ACC112 (cell line): ENCODE data around the gene APOB.

ENCODE experiments used
- H2AFZ ChIP-seq: fragments of 200-600 bp; sonication (generic); one replicate; pipeline ENCODE4 v1.6.0; 2017; ENCODE audit warnings: antibody characterized with exemption, low read length; ENCODE audit not compliant: unreplicated experiment
- H3K27ac ChIP-seq: fragments of 200-600 bp; sonication (generic); 2 replicates; pipeline ENCODE4 v1.5.1; 2014; ENCODE audit warnings: low read depth, mild to moderate bottlenecking, antibody characterized with exemption, low read length, moderate library complexity
- H3K27me3 ChIP-seq: fragments of 200-600 bp; sonication (generic); 2 replicates; pipeline ENCODE4 v1.6.1; 2014; ENCODE audit warnings: mild to moderate bottlenecking, antibody characterized with exemption, low read length, moderate library complexity, mixed read lengths; ENCODE audit not compliant: insufficient read depth
- H3K36me3 ChIP-seq: fragments of 200-600 bp; sonication (generic); 2 replicates; pipeline ENCODE4 v1.6.1; 2016; ENCODE audit warnings: mild to moderate bottlenecking, antibody characterized with exemption, low read length, moderate library complexity, mixed read lengths; ENCODE audit not compliant: insufficient read depth
- H3K4me1 ChIP-seq: fragments of 200-600 bp; sonication (generic); one replicate; pipeline ENCODE4 v1.6.1; 2016; ENCODE audit warnings: low read length, mixed read lengths; ENCODE audit not compliant: insufficient read depth, unreplicated experiment, control insufficient read depth
- H3K4me3 ChIP-seq: fragments of 200-600 bp; sonication (generic); 2 replicates; pipeline ENCODE4 v1.5.1; 2014; ENCODE audit warnings: mild to moderate bottlenecking, low read depth, low read length
- H3K79me2 ChIP-seq: fragments of 200-600 bp; sonication (generic); one replicate; pipeline ENCODE4 v1.6.0; 2016; ENCODE audit warnings: low read length; ENCODE audit not compliant: control insufficient read depth, unreplicated experiment, insufficient read depth

Gene APOB

GRCh38 chr2:21067859-21068537 lies 24.1 kb upstream of the APOB start:
- Histone ChIP-seq H3K36me3 (no peaks in the 10 kb centered on the region), H3K4me1 (no peaks in the 10 kb centered on the region), H3K79me2 (no peaks in the 10 kb centered on the region), H3K4me3 (no peak overlapping the region), H2AFZ (no peak overlapping the region), H3K27ac (no peak overlapping the region), H3K27me3 (peaks cover 4% of the 10 kb centered on the region; the same call in 1 of the 2 replicates)

GRCh38 chr2:21067125-21067524 lies 23.3 kb upstream of the APOB start:
- H3K27me3 ChIP-seq: peaks cover 4% of the 10 kb centered on the region; the same call in 1 of the 2 replicates
- no peaks in the 10 kb centered on the region for H3K4me1 ChIP-seq
- H3K4me3 ChIP-seq: no peak overlapping the region
- H3K79me2 ChIP-seq: no peaks in the 10 kb centered on the region
- no peak overlapping the region for H3K27ac ChIP-seq
- no peak overlapping the region for H2AFZ ChIP-seq
- no peaks in the 10 kb centered on the region for H3K36me3 ChIP-seq

DNA sequence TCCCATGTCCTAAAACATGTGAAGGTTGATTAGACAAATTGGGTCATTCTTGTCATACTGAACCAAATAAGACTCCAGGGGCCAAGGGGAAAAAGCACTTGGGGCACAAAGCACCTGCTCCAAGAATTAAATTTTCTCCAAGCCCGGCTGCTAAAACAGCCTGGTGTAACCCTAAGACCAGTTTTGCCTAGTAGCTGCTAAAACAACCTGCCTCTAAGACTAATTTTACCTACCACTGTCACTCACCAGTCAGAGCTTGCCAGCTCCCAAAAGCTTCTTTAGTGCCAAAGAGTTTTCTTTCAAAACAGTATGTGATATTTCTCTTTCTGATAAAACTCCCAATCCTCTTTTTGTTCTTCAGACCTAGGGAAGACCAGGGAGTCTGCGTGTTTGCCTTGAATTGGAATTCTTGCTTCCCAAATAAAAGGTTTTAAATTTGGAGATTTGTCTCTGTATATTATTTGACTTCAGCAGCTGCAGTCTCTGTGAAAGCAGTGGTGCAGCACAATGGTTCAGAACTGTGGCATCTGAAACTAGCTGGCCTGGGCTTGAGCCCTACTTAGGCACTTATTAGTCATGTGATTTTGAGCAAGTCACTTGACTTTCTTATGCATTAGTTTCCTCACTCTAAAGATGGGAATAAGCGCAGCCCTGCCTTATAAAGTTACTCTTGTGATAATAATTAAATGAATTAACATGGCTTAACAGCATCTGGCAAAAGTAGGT lies 16.2 kb upstream of the APOB start:
- Histone ChIP-seq H3K27ac (no peak overlapping the region), H2AFZ (no peak overlapping the region), H3K27me3 (peaks cover 4% of the 10 kb centered on the region; the same call in 1 of the 2 replicates), H3K4me1 (no peaks in the 10 kb centered on the region), H3K79me2 (no peaks in the 10 kb centered on the region), H3K36me3 (no peaks in the 10 kb centered on the region), H3K4me3 (no peak overlapping the region)

GRCh38 chr2:21057097-21057496 lies 13.2 kb upstream of the APOB start:
- Histone ChIP-seq H2AFZ (no peak overlapping the region), H3K27ac (no peak overlapping the region), H3K4me1 (no peaks in the 10 kb centered on the region), H3K4me3 (no peak overlapping the region), H3K36me3 (no peaks in the 10 kb centered on the region), H3K79me2 (no peaks in the 10 kb centered on the region), H3K27me3 (no peaks in the 10 kb centered on the region)

- no peak overlapping the region for H3K4me3 ChIP-seq
- H3K36me3 ChIP-seq: no peaks in the 10 kb centered on the region
- H3K27me3 ChIP-seq: no peaks in the 10 kb centered on the region
- no peak overlapping the region for H2AFZ ChIP-seq
- H3K79me2 ChIP-seq: no peaks in the 10 kb centered on the region
- no peaks in the 10 kb centered on the region for H3K4me1 ChIP-seq
- H3K27ac ChIP-seq: no peak overlapping the region
These were observed 12.3 kb upstream of the APOB start for GRCh38 chr2:21055879-21056790.

GRCh38 chr2:21055451-21055850 lies 11.6 kb upstream of the APOB start:
- H3K79me2 ChIP-seq: no peaks in the 10 kb centered on the region
- no peaks in the 10 kb centered on the region for H3K27me3 ChIP-seq
- no peak overlapping the region for H2AFZ ChIP-seq
- no peaks in the 10 kb centered on the region for H3K4me1 ChIP-seq
- H3K4me3 ChIP-seq: no peak overlapping the region
- no peak overlapping the region for H3K27ac ChIP-seq
- no peaks in the 10 kb centered on the region for H3K36me3 ChIP-seq

DNA sequence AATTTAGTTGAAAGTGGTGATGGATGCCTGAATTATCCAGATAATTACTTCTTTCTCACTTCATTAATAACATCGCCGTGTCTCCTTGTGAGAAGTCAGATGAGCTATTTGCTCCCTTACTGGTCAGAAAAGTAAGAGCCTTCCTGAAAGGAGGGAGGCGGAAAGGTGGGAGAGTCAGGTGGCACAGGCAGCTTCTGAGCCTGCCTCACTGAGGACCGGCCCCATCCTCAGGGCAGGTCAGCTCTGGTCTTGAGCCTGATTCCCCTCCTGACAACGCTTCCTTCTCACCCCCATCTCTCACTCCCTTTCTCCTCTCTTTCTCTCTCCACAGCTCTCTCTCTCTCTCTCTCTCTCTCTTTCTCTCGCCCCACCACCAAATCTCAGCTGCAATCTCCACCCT lies 10.1 kb upstream of the APOB start:
- no peak overlapping the region for H2AFZ ChIP-seq
- H3K4me1 ChIP-seq: no peaks in the 10 kb centered on the region
- H3K79me2 ChIP-seq: no peaks in the 10 kb centered on the region
- H3K36me3 ChIP-seq: no peaks in the 10 kb centered on the region
- no peak overlapping the region for H3K27ac ChIP-seq
- no peak overlapping the region for H3K4me3 ChIP-seq
- no peaks in the 10 kb centered on the region for H3K27me3 ChIP-seq

DNA sequence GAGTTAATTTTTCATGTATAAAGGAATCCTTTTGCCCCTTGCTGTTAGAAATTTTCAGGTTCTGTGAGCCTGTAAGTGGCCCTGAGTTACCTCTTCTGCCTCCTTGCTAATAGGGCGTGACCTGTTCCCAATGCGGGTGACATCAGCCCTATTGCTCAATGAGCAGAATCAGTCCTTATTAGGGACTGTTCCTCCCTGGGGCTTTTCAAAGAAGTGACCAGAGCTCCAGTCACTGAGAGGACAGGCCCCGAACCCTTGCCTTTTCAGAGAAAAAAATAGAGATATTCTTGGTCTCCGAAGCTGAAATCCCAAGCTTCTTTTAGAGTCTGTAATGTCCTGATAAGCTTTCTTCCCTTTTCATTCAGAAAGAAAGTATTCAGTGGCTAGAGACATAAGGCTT lies 8.2 kb upstream of the APOB start:
- H3K4me3 ChIP-seq: no peak overlapping the region
- H3K4me1 ChIP-seq: no peaks in the 10 kb centered on the region
- H3K27me3 ChIP-seq: no peaks in the 10 kb centered on the region
- H3K36me3 ChIP-seq: no peaks in the 10 kb centered on the region
- H3K79me2 ChIP-seq: no peaks in the 10 kb centered on the region
- H2AFZ ChIP-seq: no peak overlapping the region
- no peak overlapping the region for H3K27ac ChIP-seq

GRCh38 chr2:21050164-21050563 lies 6.3 kb upstream of the APOB start:
- H2AFZ ChIP-seq: no peak overlapping the region
- no peaks in the 10 kb centered on the region for H3K36me3 ChIP-seq
- H3K79me2 ChIP-seq: no peaks in the 10 kb centered on the region
- no peaks in the 10 kb centered on the region for H3K4me1 ChIP-seq
- no peak overlapping the region for H3K4me3 ChIP-seq
- H3K27me3 ChIP-seq: no peaks in the 10 kb centered on the region; the same call in 1 of the 2 replicates
- no peak overlapping the region for H3K27ac ChIP-seq

DNA sequence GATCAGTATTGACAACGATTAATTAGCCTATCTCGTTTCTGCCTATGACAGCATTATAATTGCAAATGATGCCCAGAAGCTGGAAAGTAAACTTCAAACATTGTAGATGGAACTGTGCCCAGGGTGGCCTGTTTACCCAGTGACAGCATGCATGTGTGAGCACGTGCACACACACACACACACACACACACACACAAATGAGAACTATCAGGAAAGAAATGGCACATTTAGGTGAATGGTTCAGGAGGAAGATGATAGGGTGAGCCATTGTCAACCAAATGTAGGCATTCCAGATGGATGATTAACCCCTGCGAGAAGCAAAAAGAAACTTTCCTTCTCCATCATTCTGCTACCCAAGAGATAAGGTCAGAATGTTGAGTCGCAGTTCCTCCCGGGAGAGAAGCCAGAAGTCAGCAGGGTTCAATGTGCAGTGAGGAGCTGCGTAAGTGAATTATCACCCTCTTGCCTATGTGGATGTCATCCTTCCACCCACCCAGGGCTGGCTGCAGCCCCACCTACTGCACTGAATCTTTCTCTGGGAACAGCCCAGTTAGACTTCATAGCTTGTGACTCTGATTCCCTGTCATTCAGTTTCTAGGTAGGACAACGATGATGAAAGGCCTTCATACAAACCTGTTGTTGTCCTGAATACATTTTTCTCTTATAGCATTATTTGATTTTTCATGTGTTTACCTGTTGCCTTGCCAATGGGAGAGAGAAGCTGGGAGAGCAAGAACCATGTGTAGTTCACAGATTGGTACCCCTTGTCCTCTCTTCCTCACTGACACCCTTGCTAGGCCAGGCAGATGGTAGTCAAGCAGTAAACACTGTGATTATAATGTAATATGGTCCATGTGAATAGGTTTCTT lies 3.5 kb upstream of the APOB start:
- Histone ChIP-seq H3K4me1 (no peaks in the 10 kb centered on the region), H2AFZ (no peak overlapping the region), H3K79me2 (no peaks in the 10 kb centered on the region), H3K36me3 (no peaks in the 10 kb centered on the region), H3K4me3 (no peak overlapping the region), H3K27ac (no peak overlapping the region), H3K27me3 (peaks cover 19% of the 10 kb centered on the region; the same call in 1 of the 2 replicates)
